SU-DHL-6 (cell line): Measurements from ENCODE around the gene THOC1.

ENCODE experiments used
- H2AFZ ChIP-seq: fragments of 200-600 bp; sonication (generic); 2 replicates; pipeline ENCODE4 v1.6.1; 2014; ENCODE audit warnings: low read depth, mild to moderate bottlenecking, moderate library complexity, mixed read lengths, antibody characterized with exemption, low read length; ENCODE audit not compliant: severe bottlenecking
- H3F3A ChIP-seq: fragments of 200-600 bp; shearing (Covaris generic); 2 replicates; pipeline ENCODE4 v1.6.0; 2016; ENCODE audit warnings: antibody characterized with exemption, mild to moderate bottlenecking; ENCODE audit not compliant: insufficient read depth
- H3K27ac ChIP-seq: fragments of 200-600 bp; sonication (generic); 2 replicates; pipeline ENCODE4 v1.5.1; 2016; ENCODE audit warnings: low read depth, mild to moderate bottlenecking, low read length, moderate library complexity, mixed read lengths
- H3K27me3 ChIP-seq: fragments of 200-600 bp; sonication (generic), shearing (Covaris generic); 2 replicates; pipeline ENCODE4 v1.6.0; 2014; ENCODE audit warnings: mild to moderate bottlenecking, low read length
- H3K36me3 ChIP-seq: fragments of 200-600 bp; sonication (generic); 2 replicates; pipeline ENCODE4 v1.6.1; 2014; ENCODE audit warnings: mild to moderate bottlenecking, low read length, mixed read lengths
- H3K4me2 ChIP-seq: fragments of 300-600, 200-600 bp; shearing (Covaris generic), sonication (generic); 2 replicates; pipeline ENCODE4 v1.6.0; 2014; ENCODE audit warnings: low read length, low read depth, mild to moderate bottlenecking; ENCODE audit not compliant: poor library complexity, severe bottlenecking
- H3K4me3 ChIP-seq: fragments of 200-600 bp; sonication (generic); 2 replicates; pipeline ENCODE4 v1.5.1; 2014; ENCODE audit warnings: antibody characterized with exemption, low read length, mild to moderate bottlenecking, mixed read lengths; ENCODE audit not compliant: insufficient read depth, poor library complexity, severe bottlenecking
- H3K79me2 ChIP-seq: fragments of 200-600 bp; sonication (generic); 2 replicates; pipeline ENCODE4 v1.6.1; 2014; ENCODE audit warnings: mild to moderate bottlenecking, low read length, moderate library complexity; ENCODE audit not compliant: insufficient read depth
- H3K9ac ChIP-seq: fragments of 200-600 bp; sonication (generic); 2 replicates; pipeline ENCODE4 v1.7.0; 2014; ENCODE audit warnings: mild to moderate bottlenecking, low read length
- H3K9me2 ChIP-seq: fragments of 200-600 bp; sonication (generic); replicated peaks from 2 replicates; pipeline ENCODE4 v1.6.1; 2014; ENCODE audit warnings: low read length; ENCODE audit not compliant: insufficient read depth
- H3K9me3 ChIP-seq: fragments of 200-600 bp; sonication (generic); 2 replicates; pipeline ENCODE4 v1.6.1; 2014; ENCODE audit warnings: low read length, mixed read lengths; ENCODE audit not compliant: insufficient read depth
- H4K20me1 ChIP-seq: fragments of 200-600 bp; sonication (generic); 2 replicates; pipeline ENCODE4 v1.6.1; 2014; ENCODE audit warnings: low read depth, mild to moderate bottlenecking, antibody characterized with exemption, low read length, moderate library complexity, mixed read lengths
- CTCF ChIP-seq: fragments of 200-600 bp; sonication (generic); IDR thresholded peaks from one replicate; pipeline ENCODE4 v1.5.1; 2017; ENCODE audit warnings: antibody characterized with exemption, mild to moderate bottlenecking, low read length, moderate library complexity; ENCODE audit not compliant: insufficient read depth, poor library complexity, severe bottlenecking
- EZH2phosphoT487 ChIP-seq: fragments of 200-600 bp; sonication (generic), shearing (Covaris generic); conservative IDR thresholded peaks from 2 replicates; pipeline ENCODE4 v1.6.1; 2018; ENCODE audit warnings: mild to moderate bottlenecking, antibody characterized with exemption, low read length, moderate library complexity, mixed read lengths

The THOC1 gene

GRCh38 chr18:267688-268552, at the start of gene THOC1:
Gene THOC1 (minus strand): TSS chr18:268047. CDS start chr18:268019, 28 bp downstream.
- Histone ChIP-seq H3K9me3 (no peaks in the 10 kb centered on the region), H3K79me2 (peaks cover 25% of the 10 kb centered on the region), H4K20me1 (no peaks in the 10 kb centered on the region), H3K9ac (peak within 1 kb of the TSS; percentile 98), H3K36me3 (peaks cover 11% of the 10 kb centered on the region; the same call in 1 of the 2 replicates), H3F3A (no peaks in the 10 kb centered on the region), H2AFZ (peak within 1 kb of the TSS; percentile 69), H3K27me3 (no peaks in the 10 kb centered on the region), H3K4me2 (peak within 1 kb of the TSS; percentile 81), H3K27ac (peak within 1 kb of the TSS; percentile 69), H3K9me2 (no peaks in the 10 kb centered on the region), H3K4me3 (peak within 1 kb of the TSS; percentile 90)
- no peak for TF ChIP-seq EZH2phosphoT487
- TF ChIP-seq CTCF: no peak

GRCh38 chr18:317618-318017, 49.8 kb upstream of the THOC1 start:
- H3K4me2 ChIP-seq: no peak overlapping the region
- no peak overlapping the region for H3K27ac ChIP-seq
- no peaks in the 10 kb centered on the region for H3K79me2 ChIP-seq
- no peak for TF ChIP-seq EZH2phosphoT487
- no peak for TF ChIP-seq CTCF
- H4K20me1 ChIP-seq: no peaks in the 10 kb centered on the region
- no peaks in the 10 kb centered on the region for H3K36me3 ChIP-seq
- H3K27me3 ChIP-seq: no peaks in the 10 kb centered on the region
- H3K9me3 ChIP-seq: no peaks in the 10 kb centered on the region
- H3F3A ChIP-seq: no peaks in the 10 kb centered on the region
- no peak overlapping the region for H2AFZ ChIP-seq
- H3K4me3 ChIP-seq: no peak overlapping the region
- H3K9ac ChIP-seq: no peak overlapping the region
- H3K9me2 ChIP-seq: no peaks in the 10 kb centered on the region

DNA sequence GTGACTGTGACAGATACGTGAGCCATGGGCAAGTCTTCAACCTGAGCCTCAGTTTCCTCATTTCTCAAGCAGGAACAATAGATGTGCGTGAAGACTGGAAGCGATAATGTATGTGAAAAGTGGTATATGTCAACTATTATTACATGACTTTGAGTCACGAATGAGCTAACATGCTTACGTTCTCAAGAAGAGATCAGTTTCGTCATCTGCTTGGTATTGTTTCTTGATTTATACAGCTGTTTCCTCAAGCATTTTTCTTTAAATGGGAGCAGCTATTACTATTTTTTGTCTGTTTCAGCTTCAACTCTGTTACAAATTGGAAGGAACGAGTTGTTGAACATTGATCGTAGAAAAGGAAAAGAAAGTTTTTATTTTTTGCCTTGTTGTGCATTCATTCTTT, 48.5 kb upstream of the THOC1 start:
- TF ChIP-seq CTCF: no peak
- no peak for TF ChIP-seq EZH2phosphoT487
- no peaks in the 10 kb centered on the region for H3F3A ChIP-seq
- H3K9me3 ChIP-seq: no peaks in the 10 kb centered on the region
- no peaks in the 10 kb centered on the region for H3K36me3 ChIP-seq
- no peaks in the 10 kb centered on the region for H4K20me1 ChIP-seq
- H3K27ac ChIP-seq: no peak overlapping the region
- no peaks in the 10 kb centered on the region for H3K27me3 ChIP-seq
- H3K9me2 ChIP-seq: no peaks in the 10 kb centered on the region
- H3K4me3 ChIP-seq: no peak overlapping the region
- H3K4me2 ChIP-seq: no peak overlapping the region
- no peaks in the 10 kb centered on the region for H3K79me2 ChIP-seq
- no peak overlapping the region for H3K9ac ChIP-seq
- H2AFZ ChIP-seq: no peak overlapping the region
